DOHH2 (cell line): ENCODE results near the gene MUC5AC.
"Not testable (repeated sequence)": the region's sequence is repeated elsewhere in the genome, so short reads cannot be mapped to it uniquely, and the experiment has no call there.

Experiments used
- EZH2phosphoT487 ChIP-seq: fragments of 200-600 bp; sonication (generic); IDR thresholded peaks from 2 replicates; pipeline ENCODE4 v1.6.1; 2017; ENCODE audit warnings: borderline replicate concordance, mild to moderate bottlenecking, antibody characterized with exemption, low read length, moderate library complexity, mixed read lengths
- TF ChIP-seq, protein P1 (sequence below): fragments of 200-600 bp; sonication (generic); IDR thresholded peaks from one replicate; pipeline ENCODE4 v1.5.1; 2014; ENCODE audit warnings: antibody characterized with exemption, mild to moderate bottlenecking, low read depth, low read length; ENCODE audit not compliant: poor library complexity, severe bottlenecking

DNA sequence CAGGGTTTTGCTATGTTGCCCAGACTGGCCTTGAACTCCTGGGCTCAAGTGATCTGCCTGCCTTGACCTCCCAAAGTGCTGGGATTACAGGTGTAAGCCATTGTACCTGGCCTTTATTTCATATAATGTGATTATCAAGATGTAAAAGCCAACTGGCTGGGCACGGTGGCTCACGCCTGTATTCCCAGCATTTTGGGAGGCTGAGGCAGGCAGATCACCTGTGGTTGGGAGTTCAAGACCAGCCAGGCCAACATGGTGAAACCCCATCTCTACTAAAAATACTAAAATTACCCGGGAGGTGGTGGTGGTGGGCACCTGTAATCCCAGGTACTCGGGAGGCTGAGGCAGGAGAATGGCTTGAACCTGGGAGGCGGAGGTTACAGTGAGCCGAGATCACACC, 42.5 kb upstream of the MUC5AC start:
- TF ChIP-seq, protein P1, sequence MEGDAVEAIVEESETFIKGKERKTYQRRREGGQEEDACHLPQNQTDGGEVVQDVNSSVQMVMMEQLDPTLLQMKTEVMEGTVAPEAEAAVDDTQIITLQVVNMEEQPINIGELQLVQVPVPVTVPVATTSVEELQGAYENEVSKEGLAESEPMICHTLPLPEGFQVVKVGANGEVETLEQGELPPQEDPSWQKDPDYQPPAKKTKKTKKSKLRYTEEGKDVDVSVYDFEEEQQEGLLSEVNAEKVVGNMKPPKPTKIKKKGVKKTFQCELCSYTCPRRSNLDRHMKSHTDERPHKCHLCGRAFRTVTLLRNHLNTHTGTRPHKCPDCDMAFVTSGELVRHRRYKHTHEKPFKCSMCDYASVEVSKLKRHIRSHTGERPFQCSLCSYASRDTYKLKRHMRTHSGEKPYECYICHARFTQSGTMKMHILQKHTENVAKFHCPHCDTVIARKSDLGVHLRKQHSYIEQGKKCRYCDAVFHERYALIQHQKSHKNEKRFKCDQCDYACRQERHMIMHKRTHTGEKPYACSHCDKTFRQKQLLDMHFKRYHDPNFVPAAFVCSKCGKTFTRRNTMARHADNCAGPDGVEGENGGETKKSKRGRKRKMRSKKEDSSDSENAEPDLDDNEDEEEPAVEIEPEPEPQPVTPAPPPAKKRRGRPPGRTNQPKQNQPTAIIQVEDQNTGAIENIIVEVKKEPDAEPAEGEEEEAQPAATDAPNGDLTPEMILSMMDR: not testable (repeated sequence)
- not testable (repeated sequence) for TF ChIP-seq EZH2phosphoT487
